OCI-LY3 (cell line): ENCODE measurements around the gene TSPAN7.

Experiments
- H2AFZ ChIP-seq: fragments of 200-600, 300-600 bp; shearing (Covaris generic); 2 replicates; pipeline ENCODE4 v1.6.0; 2014; ENCODE audit warnings: antibody characterized with exemption, low read depth, low read length
- H3K27ac ChIP-seq: fragments of 200-600, 300-600 bp; sonication (generic); 2 replicates; pipeline ENCODE4 v1.5.1; 2014; ENCODE audit warnings: mild to moderate bottlenecking, low read length, moderate library complexity, mixed read lengths
- H3K27me3 ChIP-seq: fragments of 200-600, 300-600 bp; sonication (generic); 2 replicates; pipeline ENCODE4 v1.6.1; 2014; ENCODE audit warnings: low read depth, low read length, mixed read lengths
- H3K36me3 ChIP-seq: fragments of 200-600, 300-600 bp; sonication (generic); replicated peaks from 2 replicates; pipeline ENCODE3; 2014; ENCODE audit warnings: low read depth, low read length, mixed read lengths
- H3K4me1 ChIP-seq: fragments of 300-600, 200-600 bp; sonication (generic); 2 replicates; pipeline ENCODE4 v1.6.1; 2014; ENCODE audit warnings: low read length, mixed read lengths
- H3K4me2 ChIP-seq: fragments of 200-600, 300-600 bp; sonication (generic); 2 replicates; pipeline ENCODE4 v1.6.1; 2014; ENCODE audit warnings: low read length, mixed read lengths
- H3K4me3 ChIP-seq: fragments of 300-600, 200-600 bp; sonication (generic); 2 replicates; pipeline ENCODE4 v1.5.1; 2014; ENCODE audit warnings: antibody characterized with exemption, mild to moderate bottlenecking, low read length, moderate library complexity
- H3K79me2 ChIP-seq: fragments of 300-600, 200-600 bp; shearing (Covaris generic); 2 replicates; pipeline ENCODE4 v1.6.1; 2014; ENCODE audit warnings: mild to moderate bottlenecking, low read length, mixed read lengths
- H3K9ac ChIP-seq: fragments of 300-600, 200-600 bp; shearing (Covaris generic); 2 replicates; pipeline ENCODE4 v1.6.0; 2014; ENCODE audit warnings: mild to moderate bottlenecking, low read length, moderate library complexity
- H3K9me3 ChIP-seq: fragments of 200-600, 300-600 bp; shearing (Covaris generic); 2 replicates; pipeline ENCODE4 v1.6.1; 2014; ENCODE audit warnings: low read length, mixed read lengths; ENCODE audit not compliant: insufficient read depth
- H4K20me1 ChIP-seq: fragments of 200-600, 300-600 bp; sonication (generic); 2 replicates; pipeline ENCODE4 v1.6.1; 2016; ENCODE audit warnings: low read length, mixed read lengths; ENCODE audit not compliant: insufficient read depth
- EZH2phosphoT487 ChIP-seq: fragments of 200-600 bp; shearing (Covaris generic); IDR thresholded peaks from 2 replicates; pipeline ENCODE4 v1.6.1; 2018; ENCODE audit warnings: antibody characterized with exemption, mixed run types, low read depth
- TF ChIP-seq, protein P1 (sequence below): fragments of 200-600, 300-600 bp; sonication (generic); IDR thresholded peaks from 2 replicates; pipeline ENCODE4 v1.5.1; 2014; ENCODE audit warnings: antibody characterized with exemption, low read length, low read depth

The TSPAN7 gene

GRCh38 chrX:38727668-38728067 lies 166.3 kb downstream of the TSPAN7 start:
- no peaks in the 10 kb centered on the region for H3K79me2 ChIP-seq
- H2AFZ ChIP-seq, result no peak overlapping the region
- H3K9me3 ChIP-seq, result no peaks in the 10 kb centered on the region
- no peak overlapping the region for H3K4me3 ChIP-seq
- no peak overlapping the region for H3K9ac ChIP-seq
- no peaks in the 10 kb centered on the region for H3K36me3 ChIP-seq
- H3K4me2 ChIP-seq, result no peak overlapping the region
- H3K4me1 ChIP-seq, result no peaks in the 10 kb centered on the region
- no peaks in the 10 kb centered on the region for H3K27me3 ChIP-seq
- H4K20me1 ChIP-seq, result no peaks in the 10 kb centered on the region
- H3K27ac ChIP-seq, result no peak overlapping the region
- TF ChIP-seq EZH2phosphoT487, result no peak
- TF ChIP-seq, protein P1, sequence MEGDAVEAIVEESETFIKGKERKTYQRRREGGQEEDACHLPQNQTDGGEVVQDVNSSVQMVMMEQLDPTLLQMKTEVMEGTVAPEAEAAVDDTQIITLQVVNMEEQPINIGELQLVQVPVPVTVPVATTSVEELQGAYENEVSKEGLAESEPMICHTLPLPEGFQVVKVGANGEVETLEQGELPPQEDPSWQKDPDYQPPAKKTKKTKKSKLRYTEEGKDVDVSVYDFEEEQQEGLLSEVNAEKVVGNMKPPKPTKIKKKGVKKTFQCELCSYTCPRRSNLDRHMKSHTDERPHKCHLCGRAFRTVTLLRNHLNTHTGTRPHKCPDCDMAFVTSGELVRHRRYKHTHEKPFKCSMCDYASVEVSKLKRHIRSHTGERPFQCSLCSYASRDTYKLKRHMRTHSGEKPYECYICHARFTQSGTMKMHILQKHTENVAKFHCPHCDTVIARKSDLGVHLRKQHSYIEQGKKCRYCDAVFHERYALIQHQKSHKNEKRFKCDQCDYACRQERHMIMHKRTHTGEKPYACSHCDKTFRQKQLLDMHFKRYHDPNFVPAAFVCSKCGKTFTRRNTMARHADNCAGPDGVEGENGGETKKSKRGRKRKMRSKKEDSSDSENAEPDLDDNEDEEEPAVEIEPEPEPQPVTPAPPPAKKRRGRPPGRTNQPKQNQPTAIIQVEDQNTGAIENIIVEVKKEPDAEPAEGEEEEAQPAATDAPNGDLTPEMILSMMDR, result no peak

- no peak overlapping the region for H2AFZ ChIP-seq
- H4K20me1 ChIP-seq, result no peaks in the 10 kb centered on the region
- no peaks in the 10 kb centered on the region for H3K36me3 ChIP-seq
- H3K4me2 ChIP-seq, result no peak overlapping the region
- no peak overlapping the region for H3K27ac ChIP-seq
- TF ChIP-seq EZH2phosphoT487, result no peak
- TF ChIP-seq, protein P1, result no peak
- no peaks in the 10 kb centered on the region for H3K27me3 ChIP-seq
- no peak overlapping the region for H3K9ac ChIP-seq
- H3K4me3 ChIP-seq, result no peak overlapping the region
- no peaks in the 10 kb centered on the region for H3K79me2 ChIP-seq
- H3K4me1 ChIP-seq, result no peaks in the 10 kb centered on the region
- H3K9me3 ChIP-seq, result no peaks in the 10 kb centered on the region
Observed at GRCh38 chrX:38732866-38733265, 171.5 kb downstream of the TSPAN7 start.
